Upper lobe of left lung (tissue), 6 donors: ENCODE results near the gene PCDHA11. TPM values are rescaled to one million over a fixed set of nuclear protein-coding genes. Genes with fewer than 3 reads are reported as not detected.

ENCODE experiments used
- ATAC-seq, 2 donors: fragments of 200-7000 bp; cut with Tn5 transposase; one replicate each; pipeline ENCODE4 v1.9.1; 2022; ENCODE audit warnings: mild to moderate bottlenecking in 2 of 2, moderate library complexity in 2 of 2; ENCODE audit not compliant: low FRiP score in 2 of 2
- DNase-seq, 2 donors: peaks; one replicate each; pipeline ENCODE4 v3.0.0-alpha.2; 2019 to 2020
- H3K27ac ChIP-seq, 4 donors: fragments of 200-600 bp; sonication (generic); one replicate each; pipeline ENCODE4 v1.5.1; 2016 to 2019
- H3K27me3 ChIP-seq, 4 donors: fragments of 200-600 bp; sonication (generic); one replicate each; pipeline ENCODE4 v1.5.1; 2017 to 2019
- H3K36me3 ChIP-seq, 4 donors: fragments of 200-600 bp; sonication (generic); one replicate each; pipeline ENCODE4 v1.5.1; 2016 to 2019
- H3K4me1 ChIP-seq, 4 donors: fragments of 200-600 bp; sonication (generic); one replicate each; pipeline ENCODE4 v1.5.1; 2018 to 2019
- H3K4me3 ChIP-seq, 4 donors: fragments of 200-600 bp; sonication (generic); one replicate each; pipeline ENCODE4 v1.5.1; 2017 to 2019; ENCODE audit warnings: mild to moderate bottlenecking in 2 of 4, moderate library complexity in 1 of 4
- H3K9me3 ChIP-seq, 4 donors: fragments of 200-600 bp; sonication (generic); one replicate each; pipeline ENCODE4 v1.5.1; 2018 to 2019
- EP300 ChIP-seq, 4 donors: sonication (generic); formaldehyde crosslinking; IDR thresholded peaks; one replicate each; pipeline ENCODE4 v1.5.1; 2017; ENCODE audit warnings: antibody characterized with exemption in 4 of 4, control low read depth in 2 of 4
- POLR2A ChIP-seq, 4 donors: fragments of 450-650 bp; IDR thresholded peaks; one replicate each; pipeline ENCODE4 v1.5.1; 2016 to 2017; ENCODE audit warnings: antibody characterized with exemption in 4 of 4, mild to moderate bottlenecking in 2 of 4
- POLR2AphosphoS5 ChIP-seq, 2 donors: sonication (generic); formaldehyde crosslinking; IDR thresholded peaks; one replicate each; pipeline ENCODE4 v1.5.1; 2017; ENCODE audit warnings: antibody characterized with exemption in 2 of 2
- WGBS, 2 donors: methylation state at CpG; one replicate each; pipeline ENCODE4 v1.1.5; 2017 to 2018; 5-methylcytosine and 5-hydroxymethylcytosine counted together
- total RNA-seq, 6 donors: library from RNA; depleted of rRNA in 4 of 6; stranded (reverse); fragments of >200 nt in 4 of 6; gene quantifications; one replicate each; pipeline versions ENCODE4 v1.1.0 to v1.2.1, GENCODE V29; 2016 to 2021
- TF ChIP-seq, protein P1 (sequence below), 6 experiments: fragments of 450-650 bp in 4 of 6; fragments of 200-600 bp in 2 of 6; sonication (generic) in 2 of 6; IDR thresholded peaks; one replicate each; pipeline ENCODE4 v1.5.1; 2016 to 2019; ENCODE audit warnings: antibody characterized with exemption in 6 of 6
- donor health status: DM: no; HTN: no; CAD: no; lungs with moderate emphysema.
- donor health status: DM: no; HTN: yes; CAD: no; lungs with severe emphysema.

PCDHA11 gene
- total RNA-seq, 6 donors from 2014 or later: 0.61 to 5.2 (median 1.9) TPM

DNA sequence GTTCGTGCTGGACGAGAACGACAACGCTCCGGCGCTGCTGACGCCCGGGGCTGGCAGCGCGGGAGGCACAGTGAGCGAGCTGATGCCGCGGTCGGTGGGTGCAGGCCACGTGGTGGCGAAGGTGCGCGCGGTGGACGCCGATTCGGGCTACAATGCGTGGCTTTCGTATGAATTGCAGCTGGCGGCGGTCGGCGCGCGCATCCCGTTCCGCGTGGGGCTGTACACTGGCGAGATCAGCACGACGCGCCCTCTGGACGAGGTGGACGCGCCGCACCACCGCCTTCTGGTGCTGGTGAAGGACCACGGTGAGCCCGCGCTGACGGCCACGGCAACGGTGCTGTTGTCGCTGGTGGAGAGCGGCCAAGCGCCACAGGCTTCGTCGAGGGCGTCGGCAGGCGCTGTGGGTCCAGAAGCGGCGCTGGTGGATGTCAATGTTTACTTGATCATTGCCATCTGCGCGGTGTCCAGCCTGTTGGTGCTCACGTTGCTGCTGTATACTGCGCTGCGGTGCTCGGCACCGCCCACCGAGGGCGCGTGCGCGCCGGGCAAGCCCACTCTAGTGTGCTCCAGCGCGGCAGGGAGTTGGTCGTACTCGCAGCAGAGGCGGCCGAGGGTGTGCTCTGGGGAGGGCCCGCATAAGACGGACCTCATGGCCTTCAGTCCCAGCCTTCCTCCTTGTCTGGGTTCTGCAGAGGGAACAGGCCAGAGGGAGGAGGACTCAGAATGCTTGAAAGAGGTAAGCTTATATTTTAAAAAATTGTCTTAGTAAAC is 15.4 kb downstream of the PCDHA11 start:
- Histone ChIP-seq H3K4me3 (no peak overlapping the region), H3K4me1 (no peaks in the 10 kb centered on the region), H3K36me3 (no peaks in the 10 kb centered on the region), H3K9me3 (peaks cover 0 to 28% (median 16%) of the 10 kb centered on the region in 4 donors), H3K27me3 (peaks cover 0 to 4% (median 0%) of the 10 kb centered on the region in 4 donors), H3K27ac (no peak overlapping the region)
- WGBS, 2 donors: 44 to 63% methylated on average over 39 to 53 of the region's 79 CpGs
- TF ChIP-seq EP300 (IDR thresholded peaks at IDR 0.05) (no peak), POLR2A (IDR thresholded peaks at IDR 0.05) (no peak), POLR2AphosphoS5 (IDR thresholded peaks at IDR 0.05) (no peak)
- TF ChIP-seq, protein P1, sequence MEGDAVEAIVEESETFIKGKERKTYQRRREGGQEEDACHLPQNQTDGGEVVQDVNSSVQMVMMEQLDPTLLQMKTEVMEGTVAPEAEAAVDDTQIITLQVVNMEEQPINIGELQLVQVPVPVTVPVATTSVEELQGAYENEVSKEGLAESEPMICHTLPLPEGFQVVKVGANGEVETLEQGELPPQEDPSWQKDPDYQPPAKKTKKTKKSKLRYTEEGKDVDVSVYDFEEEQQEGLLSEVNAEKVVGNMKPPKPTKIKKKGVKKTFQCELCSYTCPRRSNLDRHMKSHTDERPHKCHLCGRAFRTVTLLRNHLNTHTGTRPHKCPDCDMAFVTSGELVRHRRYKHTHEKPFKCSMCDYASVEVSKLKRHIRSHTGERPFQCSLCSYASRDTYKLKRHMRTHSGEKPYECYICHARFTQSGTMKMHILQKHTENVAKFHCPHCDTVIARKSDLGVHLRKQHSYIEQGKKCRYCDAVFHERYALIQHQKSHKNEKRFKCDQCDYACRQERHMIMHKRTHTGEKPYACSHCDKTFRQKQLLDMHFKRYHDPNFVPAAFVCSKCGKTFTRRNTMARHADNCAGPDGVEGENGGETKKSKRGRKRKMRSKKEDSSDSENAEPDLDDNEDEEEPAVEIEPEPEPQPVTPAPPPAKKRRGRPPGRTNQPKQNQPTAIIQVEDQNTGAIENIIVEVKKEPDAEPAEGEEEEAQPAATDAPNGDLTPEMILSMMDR (IDR thresholded peaks at IDR 0.05): no peak
- ATAC-seq (peak in 1 of 2 donors; percentile 24), DNase-seq (no peak)

DNA sequence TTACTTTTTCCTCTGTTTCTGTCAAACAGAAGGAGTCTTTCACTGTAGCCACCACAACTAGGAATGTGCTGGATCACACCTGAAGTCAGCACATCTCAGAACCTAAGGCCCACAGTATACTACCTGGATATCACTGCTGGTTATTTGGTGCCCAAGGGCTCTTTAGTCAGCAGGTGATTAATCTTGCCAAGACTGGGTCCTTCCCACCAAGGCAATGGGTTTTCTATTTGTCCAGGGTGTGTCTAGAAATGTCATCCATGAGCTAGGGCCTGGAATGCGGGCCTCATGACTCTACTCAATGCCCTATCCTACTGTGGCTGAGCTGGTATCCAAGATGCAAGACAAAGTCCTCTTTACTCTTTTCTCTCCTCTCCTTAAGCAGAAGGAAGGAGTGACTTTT is 47.6 kb downstream of the PCDHA11 start:
- WGBS, 2 donors: 88 to 91% methylated on average over 1 of the region's 1 CpG
- TF ChIP-seq POLR2A (IDR thresholded peaks at IDR 0.05) (no peak), POLR2AphosphoS5 (IDR thresholded peaks at IDR 0.05) (no peak), EP300 (IDR thresholded peaks at IDR 0.05) (no peak)
- TF ChIP-seq, protein P1 (IDR thresholded peaks at IDR 0.05): no peak
- peaks cover 0 to 3% (median 0%) of the 10 kb centered on the region in 4 donors for H3K9me3 ChIP-seq
- H3K36me3 ChIP-seq: no peaks in the 10 kb centered on the region
- H3K4me1 ChIP-seq: no peaks in the 10 kb centered on the region
- no peak overlapping the region for H3K4me3 ChIP-seq
- ATAC-seq (no peak), DNase-seq (no peak)
- H3K27ac ChIP-seq: no peak overlapping the region
- H3K27me3 ChIP-seq: no peaks in the 10 kb centered on the region

Other genes starting within 250 kb of the PCDHA11 start
- 100 to 1,000 TPM in 4 of 6 donors, 10 to 100 TPM in 2; 27.3 to 195 (median 102) TPM for gene CD14, start 235.8 kb upstream of the PCDHA11 start, total RNA-seq
- gene TMCO6, start 229.5 kb upstream of the PCDHA11 start, total RNA-seq: 10 to 100 TPM; 11.8 to 99.7 (median 31.3) TPM
- 10 to 100 TPM; 26.2 to 59.6 (median 51.8) TPM for gene NDUFA2, start 221.3 kb upstream of the PCDHA11 start, total RNA-seq
- 100 to 1,000 TPM in 2 of 6 donors, 10 to 100 TPM in 4; 72.2 to 153 (median 83.5) TPM for gene IK, start 221.1 kb upstream of the PCDHA11 start, total RNA-seq
- gene WDR55, start 204.1 kb upstream of the PCDHA11 start, total RNA-seq: 10 to 100 TPM; 23.2 to 44.0 (median 24.5) TPM
- 1 to 10 TPM in 5 of 6 donors, under 1 TPM in 1; 0.92 to 3.6 (median 1.6) TPM for gene DND1, start 195.4 kb upstream of the PCDHA11 start, total RNA-seq
- gene HARS1, start 177.6 kb upstream of the PCDHA11 start, total RNA-seq: 10 to 100 TPM; 40.7 to 57.6 (median 44.6) TPM
- gene HARS2, start 177.5 kb upstream of the PCDHA11 start, total RNA-seq: 100 to 1,000 TPM in 1 of 6 donors, 10 to 100 TPM in 5; 19.7 to 136 (median 24.2) TPM
- gene ZMAT2, start 168.5 kb upstream of the PCDHA11 start, total RNA-seq: 10 to 100 TPM; 18.5 to 49.9 (median 35.0) TPM
- under 1 TPM in 1 of 6 donors, not detected in 5; 0.13 TPM for gene PCDHA1, start 82.8 kb upstream of the PCDHA11 start, total RNA-seq
- gene PCDHA2, start 74.1 kb upstream of the PCDHA11 start, total RNA-seq: under 1 TPM in 3 of 6 donors, not detected in 3; 0.13 to 0.78 (median 0.30) TPM
- gene PCDHA3, start 67.9 kb upstream of the PCDHA11 start, total RNA-seq: 1 to 10 TPM in 4 of 6 donors, under 1 TPM in 2; 0.61 to 1.6 (median 1.0) TPM
- 1 to 10 TPM; 1.4 to 4.2 (median 2.0) TPM for gene PCDHA4, start 61.9 kb upstream of the PCDHA11 start, total RNA-seq
- 1 to 10 TPM in 3 of 6 donors, under 1 TPM in 3; 0.15 to 1.4 (median 0.72) TPM for gene PCDHA5, start 47.3 kb upstream of the PCDHA11 start, total RNA-seq
- gene PCDHA6, start 41.0 kb upstream of the PCDHA11 start, total RNA-seq: 1 to 10 TPM in 2 of 6 donors, under 1 TPM in 4; 0.44 to 2.1 (median 0.63) TPM
- gene PCDHA7, start 34.7 kb upstream of the PCDHA11 start, total RNA-seq: 1 to 10 TPM in 1 of 6 donors, under 1 TPM in 5; 0.46 to 3.1 (median 0.57) TPM
- 1 to 10 TPM in 2 of 6 donors, under 1 TPM in 4; 0.23 to 2.1 (median 0.55) TPM for gene PCDHA8, start 27.8 kb upstream of the PCDHA11 start, total RNA-seq
- gene PCDHA9, start 20.6 kb upstream of the PCDHA11 start, total RNA-seq: 1 to 10 TPM in 2 of 6 donors, under 1 TPM in 4; 0.11 to 1.2 (median 0.28) TPM
- 1 to 10 TPM in 5 of 6 donors, under 1 TPM in 1; 0.30 to 7.6 (median 2.2) TPM for gene PCDHA10, start 13.1 kb upstream of the PCDHA11 start, total RNA-seq
- 10 to 100 TPM in 2 of 6 donors, 1 to 10 TPM in 4; 3.3 to 12.1 (median 7.3) TPM for gene PCDHA12, start 6.4 kb downstream of the PCDHA11 start, total RNA-seq
- gene PCDHA13, start 13.2 kb downstream of the PCDHA11 start, total RNA-seq: 1 to 10 TPM in 4 of 6 donors, under 1 TPM in 2; 0.44 to 5.2 (median 1.2) TPM
- gene PCDHAC1, start 57.3 kb downstream of the PCDHA11 start, total RNA-seq: 1 to 10 TPM; 3.9 to 7.6 (median 5.9) TPM
- 10 to 100 TPM in 4 of 6 donors, 1 to 10 TPM in 2; 5.4 to 23.0 (median 10.6) TPM for gene PCDHAC2, start 97.5 kb downstream of the PCDHA11 start, total RNA-seq
- 1 to 10 TPM in 1 of 6 donors, under 1 TPM in 5; 0.09 to 1.0 (median 0.19) TPM for gene PCDHB1, start 182.4 kb downstream of the PCDHA11 start, total RNA-seq
- gene PCDHB2, start 225.7 kb downstream of the PCDHA11 start, total RNA-seq: 1 to 10 TPM in 5 of 6 donors, under 1 TPM in 1; 0.79 to 9.2 (median 3.7) TPM
- gene PCDHB3, start 231.5 kb downstream of the PCDHA11 start, total RNA-seq: 1 to 10 TPM in 5 of 6 donors, under 1 TPM in 1; 0.39 to 4.2 (median 1.7) TPM